Ishikawa (cell line): ENCODE data around the gene SAMD3.

Experiments used
- CEBPB ChIP-seq: IDR thresholded peaks from 2 replicates; pipeline ENCODE4 v1.6.1; 2012
- CREB1 ChIP-seq: IDR thresholded peaks from 2 replicates; pipeline ENCODE4 v1.6.1; 2012; ENCODE audit warnings: low read depth
- EGR1 ChIP-seq: IDR thresholded peaks from 2 replicates; pipeline ENCODE4 v1.6.1; 2012
- EP300 ChIP-seq: IDR thresholded peaks from 2 replicates; pipeline ENCODE4 v1.6.1; 2012; ENCODE audit warnings: borderline replicate concordance
- FOXM1 ChIP-seq: IDR thresholded peaks from 2 replicates; pipeline ENCODE4 v1.6.1; 2012; ENCODE audit warnings: low read depth, borderline replicate concordance
- NFIC ChIP-seq: IDR thresholded peaks from 2 replicates; pipeline ENCODE4 v1.6.1; 2012
- RAD21 ChIP-seq: IDR thresholded peaks from 2 replicates; pipeline ENCODE4 v1.6.1; 2012; ENCODE audit warnings: low read depth
- TAF1 ChIP-seq: IDR thresholded peaks from 2 replicates; pipeline ENCODE4 v1.6.1; 2012; ENCODE audit warnings: low read depth, mild to moderate bottlenecking
- TCF12 ChIP-seq: IDR thresholded peaks from 2 replicates; pipeline ENCODE4 v1.6.1; 2012; ENCODE audit warnings: low read depth
- TEAD4 ChIP-seq: IDR thresholded peaks from 2 replicates; pipeline ENCODE4 v1.6.1; 2012
- YY1 ChIP-seq: IDR thresholded peaks from 2 replicates; pipeline ENCODE4 v1.6.1; 2012; ENCODE audit warnings: low read depth
- ZBTB7A ChIP-seq: IDR thresholded peaks from 2 replicates; pipeline ENCODE4 v1.6.1; 2012; ENCODE audit warnings: low read depth
- TF ChIP-seq, protein P1 (sequence below): IDR thresholded peaks from 2 replicates; pipeline ENCODE4 v1.6.1; 2012
- TF ChIP-seq, protein P2 (sequence below): IDR thresholded peaks from 2 replicates; pipeline ENCODE4 v1.6.1; 2012; ENCODE audit warnings: low read depth, mild to moderate bottlenecking
- TF ChIP-seq, protein P3 (sequence below): IDR thresholded peaks from 2 replicates; pipeline ENCODE4 v1.6.1; 2012

Gene SAMD3

DNA sequence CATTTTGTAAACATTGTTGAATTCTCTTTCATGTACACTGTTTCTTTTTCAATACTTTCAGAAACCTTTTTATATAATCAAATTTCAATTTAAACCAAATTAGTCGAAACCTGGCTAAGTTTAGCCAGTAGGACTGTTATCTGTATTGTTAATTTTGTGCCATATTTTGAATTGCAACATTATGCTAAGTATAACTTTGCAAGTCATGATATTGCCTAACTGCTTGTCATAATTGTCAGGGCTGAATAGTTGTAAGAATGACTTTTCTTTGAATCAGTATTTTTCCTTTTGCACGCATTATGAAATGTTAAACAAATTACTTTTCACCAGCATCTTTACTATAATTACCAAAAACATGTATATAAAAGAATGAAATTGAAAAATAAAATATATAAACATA is 82.7 kb downstream of the SAMD3 start:
- TF ChIP-seq, protein P1, sequence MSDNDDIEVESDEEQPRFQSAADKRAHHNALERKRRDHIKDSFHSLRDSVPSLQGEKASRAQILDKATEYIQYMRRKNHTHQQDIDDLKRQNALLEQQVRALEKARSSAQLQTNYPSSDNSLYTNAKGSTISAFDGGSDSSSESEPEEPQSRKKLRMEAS: no peak
- TF ChIP-seq TEAD4: no peak
- TF ChIP-seq CREB1: no peak
- TF ChIP-seq TAF1: no peak
- TF ChIP-seq, protein P2, sequence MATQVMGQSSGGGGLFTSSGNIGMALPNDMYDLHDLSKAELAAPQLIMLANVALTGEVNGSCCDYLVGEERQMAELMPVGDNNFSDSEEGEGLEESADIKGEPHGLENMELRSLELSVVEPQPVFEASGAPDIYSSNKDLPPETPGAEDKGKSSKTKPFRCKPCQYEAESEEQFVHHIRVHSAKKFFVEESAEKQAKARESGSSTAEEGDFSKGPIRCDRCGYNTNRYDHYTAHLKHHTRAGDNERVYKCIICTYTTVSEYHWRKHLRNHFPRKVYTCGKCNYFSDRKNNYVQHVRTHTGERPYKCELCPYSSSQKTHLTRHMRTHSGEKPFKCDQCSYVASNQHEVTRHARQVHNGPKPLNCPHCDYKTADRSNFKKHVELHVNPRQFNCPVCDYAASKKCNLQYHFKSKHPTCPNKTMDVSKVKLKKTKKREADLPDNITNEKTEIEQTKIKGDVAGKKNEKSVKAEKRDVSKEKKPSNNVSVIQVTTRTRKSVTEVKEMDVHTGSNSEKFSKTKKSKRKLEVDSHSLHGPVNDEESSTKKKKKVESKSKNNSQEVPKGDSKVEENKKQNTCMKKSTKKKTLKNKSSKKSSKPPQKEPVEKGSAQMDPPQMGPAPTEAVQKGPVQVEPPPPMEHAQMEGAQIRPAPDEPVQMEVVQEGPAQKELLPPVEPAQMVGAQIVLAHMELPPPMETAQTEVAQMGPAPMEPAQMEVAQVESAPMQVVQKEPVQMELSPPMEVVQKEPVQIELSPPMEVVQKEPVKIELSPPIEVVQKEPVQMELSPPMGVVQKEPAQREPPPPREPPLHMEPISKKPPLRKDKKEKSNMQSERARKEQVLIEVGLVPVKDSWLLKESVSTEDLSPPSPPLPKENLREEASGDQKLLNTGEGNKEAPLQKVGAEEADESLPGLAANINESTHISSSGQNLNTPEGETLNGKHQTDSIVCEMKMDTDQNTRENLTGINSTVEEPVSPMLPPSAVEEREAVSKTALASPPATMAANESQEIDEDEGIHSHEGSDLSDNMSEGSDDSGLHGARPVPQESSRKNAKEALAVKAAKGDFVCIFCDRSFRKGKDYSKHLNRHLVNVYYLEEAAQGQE: no peak
- TF ChIP-seq FOXM1: no peak
- no peak for TF ChIP-seq EP300
- no peak for TF ChIP-seq EGR1
- no peak for TF ChIP-seq TCF12
- no peak for TF ChIP-seq YY1
- no peak for TF ChIP-seq RAD21
- TF ChIP-seq, protein P3, sequence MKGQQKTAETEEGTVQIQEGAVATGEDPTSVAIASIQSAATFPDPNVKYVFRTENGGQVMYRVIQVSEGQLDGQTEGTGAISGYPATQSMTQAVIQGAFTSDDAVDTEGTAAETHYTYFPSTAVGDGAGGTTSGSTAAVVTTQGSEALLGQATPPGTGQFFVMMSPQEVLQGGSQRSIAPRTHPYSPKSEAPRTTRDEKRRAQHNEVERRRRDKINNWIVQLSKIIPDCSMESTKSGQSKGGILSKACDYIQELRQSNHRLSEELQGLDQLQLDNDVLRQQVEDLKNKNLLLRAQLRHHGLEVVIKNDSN: no peak
- no peak for TF ChIP-seq NFIC
- TF ChIP-seq ZBTB7A: no peak
- no peak for TF ChIP-seq CEBPB

DNA sequence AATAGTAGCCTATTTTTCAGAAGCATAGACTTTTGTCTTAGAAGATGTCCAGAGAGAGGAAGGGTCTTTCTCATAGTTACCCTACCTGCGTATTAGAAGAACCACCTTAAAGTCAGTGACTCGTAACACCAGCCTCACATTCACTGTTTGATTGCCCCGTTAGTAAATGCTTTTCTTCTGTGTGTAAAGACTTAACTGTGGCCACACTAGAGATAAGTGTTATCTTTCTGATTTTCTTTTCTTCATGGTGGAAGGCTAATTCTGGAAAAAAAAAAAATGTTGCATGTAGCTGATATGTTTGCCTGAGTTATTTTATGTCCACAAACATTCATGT is 83.9 kb downstream of the SAMD3 start:
- TF ChIP-seq, protein P2: no peak
- TF ChIP-seq, protein P3: no peak
- TF ChIP-seq NFIC (no peak), RAD21 (no peak), ZBTB7A (no peak), CREB1 (no peak), TCF12 (no peak), FOXM1 (no peak), CEBPB (no peak), TEAD4 (no peak)

DNA sequence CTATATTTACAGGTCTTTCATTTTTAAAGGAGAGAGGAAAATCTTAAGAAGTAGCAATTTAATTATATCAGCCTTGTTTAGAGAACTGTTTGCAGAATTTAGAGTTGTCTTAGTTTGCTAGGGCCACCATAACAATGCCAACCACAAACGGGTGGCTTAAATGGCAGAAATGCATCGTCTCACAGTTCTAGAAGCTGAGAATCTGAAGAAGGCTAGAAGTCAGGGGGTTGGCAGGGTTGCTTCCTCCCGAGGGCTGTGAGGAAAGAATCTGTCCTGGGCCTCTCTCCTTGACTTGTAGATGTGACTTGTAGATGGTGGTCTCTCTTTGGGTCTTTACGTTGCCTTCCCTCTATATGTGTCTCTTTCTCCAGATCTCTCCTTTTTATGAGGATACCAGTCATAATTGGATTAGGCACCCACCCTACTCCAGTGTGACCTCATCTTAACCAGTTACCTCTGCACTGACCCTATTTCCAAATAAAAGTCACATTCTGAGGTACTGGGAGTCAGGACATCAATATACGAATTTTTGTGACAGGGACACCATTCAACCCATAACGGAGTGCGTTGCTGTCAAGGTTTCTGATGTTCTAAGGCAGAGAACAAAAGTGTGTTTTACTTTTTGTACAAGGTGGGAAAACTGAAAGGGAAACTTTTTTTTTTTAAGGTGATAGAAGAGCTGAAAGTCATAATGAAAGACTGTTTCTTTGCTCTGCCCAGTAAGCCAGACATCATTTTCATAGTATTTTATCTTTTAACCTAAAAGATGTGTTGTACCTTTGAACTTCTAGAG is 84.4 kb downstream of the SAMD3 start:
- no peak for TF ChIP-seq CEBPB
- no peak for TF ChIP-seq NFIC
- TF ChIP-seq, protein P2: no peak
- TF ChIP-seq, protein P3: no peak
- TF ChIP-seq EP300: no peak
- TF ChIP-seq TAF1: no peak
- no peak for TF ChIP-seq TEAD4
- TF ChIP-seq CREB1: no peak

DNA sequence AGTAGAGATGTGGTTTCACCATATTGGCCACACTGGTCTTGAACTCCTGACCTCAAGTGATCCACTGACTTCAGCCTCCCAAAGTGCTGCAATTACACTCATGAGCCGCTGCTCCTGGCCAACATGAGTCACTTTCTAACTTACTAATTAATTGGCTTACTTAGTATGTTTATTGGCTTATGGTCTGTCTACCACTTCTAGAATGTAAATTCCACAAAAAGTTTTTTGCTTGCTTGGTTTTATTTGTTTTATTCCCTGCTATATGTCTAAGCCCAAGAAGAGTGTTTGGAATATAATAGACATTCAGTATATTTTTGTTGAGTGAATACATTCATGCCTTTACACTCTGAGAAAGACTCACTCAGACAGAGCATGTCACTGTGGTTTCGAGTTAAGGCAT is 86.0 kb downstream of the SAMD3 start:
- no peak for TF ChIP-seq TEAD4
- no peak for TF ChIP-seq TAF1
- TF ChIP-seq FOXM1: no peak
- no peak for TF ChIP-seq NFIC

DNA sequence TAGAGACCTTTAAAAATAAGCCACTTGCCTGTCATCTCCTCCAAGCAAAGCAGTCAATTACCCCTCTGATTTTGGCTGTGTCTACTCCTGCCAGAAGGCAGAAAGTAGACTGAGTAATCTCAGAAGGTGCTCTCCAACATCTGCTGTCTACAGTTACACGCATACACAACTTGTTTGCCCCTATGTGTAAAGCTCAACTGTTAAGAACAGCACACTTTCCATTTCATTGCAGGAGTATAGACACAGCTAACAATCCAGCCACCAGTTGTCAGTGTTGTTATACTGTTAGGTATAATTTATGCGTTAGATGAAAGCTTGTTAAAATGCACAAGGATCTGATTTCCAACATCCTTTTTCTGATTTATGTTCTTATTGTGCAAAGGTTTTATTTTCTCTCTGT is 88.2 kb downstream of the SAMD3 start:
- TF ChIP-seq TAF1 (no peak), TCF12 (no peak), FOXM1 (no peak), EGR1 (no peak), YY1 (no peak), EP300 (no peak), NFIC (no peak), CREB1 (no peak)
- TF ChIP-seq, protein P3: no peak
